GM19463 (cell line): ENCODE measurements around the gene MIA.
"Not testable (repeated sequence)": the region's sequence is repeated elsewhere in the genome, so short reads cannot be mapped to it uniquely, and the experiment has no call there.

Source experiments
- ATAC-seq: cut with Tn5 transposase; IDR thresholded peaks from one replicate; pipeline ENCODE4 v1.9.1; 2021; ENCODE audit warnings: mild to moderate bottlenecking, moderate library complexity; ENCODE audit not compliant: unreplicated experiment

The MIA gene

GRCh38 chr19:40774916-40775631 lies at the start of gene MIA:
Gene MIA (plus strand): TSS chr19:40775521. CDS start chr19:40775543, 22 bp downstream.
- ATAC-seq = no peak

GRCh38 chr19:40726279-40726678 lies 49.0 kb upstream of the MIA start:
- no peak for ATAC-seq

GRCh38 chr19:40730065-40730464 lies 45.3 kb upstream of the MIA start:
- not testable (repeated sequence) for ATAC-seq

GRCh38 chr19:40732304-40732703 lies 43.0 kb upstream of the MIA start:
- ATAC-seq = not testable (repeated sequence)

GRCh38 chr19:40733149-40733548 lies 42.2 kb upstream of the MIA start:
- no peak for ATAC-seq

GRCh38 chr19:40735013-40735771 lies 40.1 kb upstream of the MIA start:
- ATAC-seq = no peak

- no peak for ATAC-seq
Observed at GRCh38 chr19:40736661-40737060, 38.7 kb upstream of the MIA start.

- no peak for ATAC-seq
Observed at GRCh38 chr19:40737102-40737644, 38.1 kb upstream of the MIA start.

- ATAC-seq = no peak
Observed at GRCh38 chr19:40739030-40739839, 36.1 kb upstream of the MIA start.

GRCh38 chr19:40739871-40740703 lies 35.2 kb upstream of the MIA start:
- ATAC-seq = no peak

GRCh38 chr19:40740747-40741146 lies 34.6 kb upstream of the MIA start:
- ATAC-seq = no peak

- no peak for ATAC-seq
Observed at GRCh38 chr19:40741527-40742390, 33.6 kb upstream of the MIA start.

GRCh38 chr19:40742477-40742876 lies 32.8 kb upstream of the MIA start:
- no peak for ATAC-seq

GRCh38 chr19:40742886-40743285 lies 32.4 kb upstream of the MIA start:
- ATAC-seq = no peak

- no peak for ATAC-seq
Observed at GRCh38 chr19:40743926-40744325, 31.4 kb upstream of the MIA start.

- ATAC-seq = no peak
Observed at GRCh38 chr19:40744554-40745401, 30.5 kb upstream of the MIA start.

- ATAC-seq = no peak
Observed at GRCh38 chr19:40745402-40745780, 29.9 kb upstream of the MIA start.

- no peak for ATAC-seq
Observed at GRCh38 chr19:40747536-40747935, 27.8 kb upstream of the MIA start.
